Hematopoietic multipotent progenitor cell treated with erythropoietin and hydrocortisone succinate and interleukin-3 and kit ligand, for 8 days (in vitro differentiated cells): Measurements from ENCODE around the gene FAM72B.
"Not testable (repeated sequence)": the region's sequence is repeated elsewhere in the genome, so short reads cannot be mapped to it uniquely, and the experiment has no call there.

Experiments used
- DNase-seq: peaks from one replicate; pipeline ENCODE4 v3.0.0-alpha.2; 2015

Gene FAM72B

GRCh38 chr1:121148489-121149190, 35.5 kb downstream of the FAM72B start:
- DNase-seq = not testable (repeated sequence)

- DNase-seq = not testable (repeated sequence)
Observed at GRCh38 chr1:121140393-121140792, 43.7 kb downstream of the FAM72B start.

- not testable (repeated sequence) for DNase-seq
Observed at GRCh38 chr1:121131494-121131893, 52.6 kb downstream of the FAM72B start.

- DNase-seq = not testable (repeated sequence)
Observed at GRCh38 chr1:121118480-121118824, 65.7 kb downstream of the FAM72B start.
